GM12872 (cell line): ENCODE results near the gene CYFIP1.

ENCODE experiments used
- TF ChIP-seq, protein P1 (sequence below): IDR thresholded peaks from 3 replicates; pipeline ENCODE4 v1.5.1; 2011; ENCODE audit warnings: low read depth, mild to moderate bottlenecking, low read length, moderate library complexity; ENCODE audit not compliant: insufficient read depth

CYFIP1 gene

DNA sequence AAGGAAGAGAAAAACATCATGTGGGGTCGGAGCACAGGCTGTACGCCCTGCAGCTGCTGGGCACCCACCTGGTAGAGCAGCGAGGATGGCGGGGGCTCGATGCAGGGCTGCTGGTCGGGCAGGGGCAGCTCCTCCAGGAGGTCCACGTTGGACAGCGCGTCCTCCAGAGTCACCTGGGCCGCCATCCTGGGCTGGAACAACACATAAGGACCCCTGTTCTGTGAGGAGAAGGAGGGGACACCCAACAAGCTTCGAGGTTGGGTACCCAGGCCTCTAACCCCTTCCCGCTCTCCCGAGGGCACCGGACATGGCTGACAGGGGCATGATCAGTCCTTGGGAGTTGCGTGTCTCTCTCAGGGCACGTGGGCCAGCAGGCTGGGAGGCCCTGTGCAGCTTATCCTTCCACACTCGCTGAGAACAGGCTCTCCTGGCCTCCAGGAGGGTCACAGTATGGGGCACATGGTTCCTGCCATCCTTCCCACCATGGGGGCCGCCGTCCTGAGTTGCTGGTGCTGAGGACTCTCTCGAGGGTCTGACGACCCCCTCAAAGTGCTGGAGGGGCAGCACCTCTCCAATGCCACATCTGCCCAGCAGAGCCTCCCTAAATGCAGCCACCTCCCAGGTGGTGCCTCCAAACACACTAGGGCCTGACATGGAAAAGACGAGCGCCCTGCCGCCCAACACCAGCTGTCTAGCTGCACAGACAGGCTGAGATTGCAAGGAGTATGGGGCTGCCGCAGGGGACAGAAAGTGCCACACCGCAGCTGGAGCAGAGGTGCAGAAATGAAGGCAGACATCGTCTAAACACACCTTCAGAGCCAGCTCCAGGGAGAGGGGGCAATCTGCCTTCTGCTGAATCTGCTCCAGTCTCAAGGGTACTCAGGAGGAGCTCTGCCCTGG, 32.8 kb downstream of the CYFIP1 start:
- TF ChIP-seq, protein P1, sequence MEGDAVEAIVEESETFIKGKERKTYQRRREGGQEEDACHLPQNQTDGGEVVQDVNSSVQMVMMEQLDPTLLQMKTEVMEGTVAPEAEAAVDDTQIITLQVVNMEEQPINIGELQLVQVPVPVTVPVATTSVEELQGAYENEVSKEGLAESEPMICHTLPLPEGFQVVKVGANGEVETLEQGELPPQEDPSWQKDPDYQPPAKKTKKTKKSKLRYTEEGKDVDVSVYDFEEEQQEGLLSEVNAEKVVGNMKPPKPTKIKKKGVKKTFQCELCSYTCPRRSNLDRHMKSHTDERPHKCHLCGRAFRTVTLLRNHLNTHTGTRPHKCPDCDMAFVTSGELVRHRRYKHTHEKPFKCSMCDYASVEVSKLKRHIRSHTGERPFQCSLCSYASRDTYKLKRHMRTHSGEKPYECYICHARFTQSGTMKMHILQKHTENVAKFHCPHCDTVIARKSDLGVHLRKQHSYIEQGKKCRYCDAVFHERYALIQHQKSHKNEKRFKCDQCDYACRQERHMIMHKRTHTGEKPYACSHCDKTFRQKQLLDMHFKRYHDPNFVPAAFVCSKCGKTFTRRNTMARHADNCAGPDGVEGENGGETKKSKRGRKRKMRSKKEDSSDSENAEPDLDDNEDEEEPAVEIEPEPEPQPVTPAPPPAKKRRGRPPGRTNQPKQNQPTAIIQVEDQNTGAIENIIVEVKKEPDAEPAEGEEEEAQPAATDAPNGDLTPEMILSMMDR, result no peak

DNA sequence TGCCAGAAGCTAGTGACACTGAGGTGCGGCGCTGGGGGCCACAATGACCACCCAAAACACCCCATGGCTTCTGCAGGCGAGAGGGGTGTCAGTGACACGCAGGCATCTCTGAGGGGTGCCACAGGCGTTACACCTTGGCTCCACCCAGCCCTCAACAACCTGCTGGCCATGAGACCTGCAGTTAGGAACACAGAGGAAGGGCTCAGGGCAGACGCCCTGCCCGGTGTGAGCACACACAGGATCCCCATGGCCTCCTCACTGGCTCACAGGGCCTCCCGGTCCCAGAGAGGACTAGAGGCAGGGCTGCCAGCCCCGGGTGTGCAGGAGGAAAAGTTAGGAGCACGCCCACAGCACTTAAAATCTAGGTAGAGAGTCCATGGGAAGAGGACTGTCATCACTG, 35.1 kb downstream of the CYFIP1 start:
- TF ChIP-seq, protein P1, result no peak

DNA sequence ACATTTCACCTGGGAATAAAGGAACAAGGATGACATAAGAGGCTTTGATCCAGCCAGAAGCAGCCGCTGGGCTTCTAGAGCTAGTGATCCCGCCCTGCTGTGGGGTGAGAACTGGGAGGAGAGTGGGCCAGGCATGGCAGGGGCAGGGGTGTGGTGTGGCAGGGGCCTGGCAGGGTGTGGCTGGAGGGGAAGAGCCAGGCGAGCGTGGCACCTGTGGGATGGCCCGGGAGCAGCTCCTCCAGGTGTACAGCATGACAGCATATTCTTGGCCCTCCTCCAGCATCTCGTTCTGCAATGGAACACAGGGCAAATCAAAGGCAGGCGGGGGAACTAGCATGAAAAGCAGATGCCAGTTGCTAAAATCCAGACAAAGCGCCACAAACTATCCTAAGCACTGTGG, 35.5 kb downstream of the CYFIP1 start:
- TF ChIP-seq, protein P1, result no peak

DNA sequence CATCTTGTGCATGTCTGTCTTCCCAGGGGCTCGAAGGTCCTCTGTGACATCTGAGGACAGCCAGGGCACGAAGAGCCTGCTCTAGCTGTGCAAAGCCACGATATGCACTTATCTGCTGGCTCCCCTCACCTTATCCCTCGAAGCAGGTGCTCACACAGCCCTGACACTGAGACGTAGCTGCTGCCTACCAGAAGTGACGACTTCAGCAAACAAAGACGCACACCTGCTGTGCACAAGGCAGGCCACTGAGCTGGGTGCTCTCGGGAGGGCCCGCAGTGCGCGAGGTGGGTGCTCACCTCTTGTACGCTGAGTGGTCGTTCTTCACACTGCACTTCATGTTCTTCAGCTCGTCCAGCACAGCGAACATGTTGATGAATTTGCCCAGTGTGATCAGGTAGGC, 37.3 kb downstream of the CYFIP1 start:
- TF ChIP-seq, protein P1, result no peak

DNA sequence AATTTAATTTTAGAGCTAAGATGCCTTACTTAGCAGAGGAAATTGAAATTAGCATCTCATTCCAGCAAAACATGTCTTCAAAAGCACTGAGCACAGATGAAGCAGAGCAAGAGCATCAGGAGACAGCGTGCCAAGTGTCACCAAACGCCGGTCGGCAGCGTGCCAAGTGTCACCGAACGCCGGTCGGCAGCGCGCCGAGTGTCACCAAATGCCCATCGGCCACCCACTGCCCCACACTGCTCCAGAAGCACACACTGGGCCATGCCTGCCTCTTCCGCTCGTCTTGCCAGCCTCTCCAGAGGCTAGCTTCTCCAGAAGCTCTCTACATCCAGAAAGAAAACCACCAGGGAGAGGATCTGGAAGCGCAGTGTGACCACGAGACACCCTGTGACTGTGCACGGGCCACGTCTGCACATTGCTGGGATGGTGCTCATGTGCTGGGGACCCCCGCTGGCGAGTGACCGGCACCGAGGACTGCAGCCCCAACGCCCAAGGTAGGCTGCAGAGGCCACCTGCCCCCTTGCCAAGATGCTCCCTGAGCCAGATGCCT, 37.8 kb downstream of the CYFIP1 start:
- TF ChIP-seq, protein P1, result no peak

DNA sequence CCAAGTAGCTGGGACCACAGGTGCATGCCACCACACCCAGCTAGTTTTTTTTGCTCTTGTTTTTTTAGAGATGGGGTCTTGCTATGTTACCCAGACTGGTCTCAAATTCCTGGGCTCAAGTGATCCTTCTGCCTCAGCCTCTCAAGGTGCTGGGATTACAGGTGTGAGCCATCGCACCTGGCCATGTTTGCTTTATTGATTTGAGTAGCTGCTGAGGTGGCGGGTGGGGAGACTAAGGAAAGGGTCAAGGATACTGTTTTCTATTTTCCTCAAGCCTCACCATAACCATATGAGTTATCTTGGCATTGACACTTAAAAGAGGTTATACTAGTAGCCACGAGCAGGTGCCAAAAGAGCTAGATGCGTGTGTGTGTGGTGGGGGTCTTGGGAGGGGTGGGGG, 39.0 kb downstream of the CYFIP1 start:
- TF ChIP-seq, protein P1, result no peak

DNA sequence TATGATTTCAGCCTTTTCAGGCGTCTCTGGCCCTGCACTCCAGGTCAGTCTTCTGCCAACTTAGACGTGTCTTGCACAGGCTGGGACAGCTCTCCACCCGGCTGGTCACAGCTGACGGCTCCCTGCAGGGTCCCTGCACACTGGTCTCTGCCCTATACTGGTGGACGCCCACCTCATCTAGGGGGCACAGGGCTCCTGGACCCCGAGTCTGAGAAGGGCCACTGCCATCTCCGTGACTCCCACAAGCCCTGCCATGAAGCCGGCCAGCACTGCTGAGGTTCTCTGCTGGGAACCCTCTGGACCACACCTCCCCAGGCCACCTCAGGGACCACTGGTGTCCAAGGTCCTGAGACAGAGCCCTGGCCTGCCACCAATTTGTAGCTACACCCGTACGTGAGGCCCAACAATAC, 40.5 kb downstream of the CYFIP1 start:
- TF ChIP-seq, protein P1, result no peak
